K562 (cell line): ENCODE measurements around the gene ABHD16A. TPM values are rescaled to one million over a fixed set of nuclear protein-coding genes. Genes with fewer than 3 reads are reported as not detected.

Experiments used
- DLX4 ChIP-seq: fragments of 250-450 bp; sonication (Bioruptor Pico); IDR thresholded peaks from 2 replicates; pipeline ENCODE4 v1.6.1; 2021; ENCODE audit warnings: mild to moderate bottlenecking
- DNMT1 ChIP-seq: fragments of 450-650 bp; IDR thresholded peaks from 2 replicates; pipeline ENCODE4 v1.6.1; 2016; ENCODE audit warnings: antibody characterized with exemption, mild to moderate bottlenecking
- EGR1 ChIP-seq: fragments of 450-650 bp; conservative IDR thresholded peaks from 2 replicates; pipeline ENCODE4 v1.6.1; 2017; ENCODE audit warnings: mild to moderate bottlenecking
- ETS2 ChIP-seq: IDR thresholded peaks from 2 replicates; pipeline ENCODE4 v1.6.1; 2016; ENCODE audit warnings: borderline replicate concordance, missing genetic modification characterization, mild to moderate bottlenecking, moderate library complexity, missing compliant biosample characterization; ENCODE audit not compliant: poor library complexity, severe bottlenecking
- FOXP4 ChIP-seq: sonication (generic); formaldehyde crosslinking; IDR thresholded peaks from 2 replicates; pipeline ENCODE4 v1.8.0; 2022; ENCODE audit warnings: mild to moderate bottlenecking, missing genetic modification reagents, borderline replicate concordance
- GTF2A2 ChIP-seq: IDR thresholded peaks from 2 replicates; pipeline ENCODE4 v1.6.1; 2016; ENCODE audit warnings: mild to moderate bottlenecking, missing genetic modification characterization, missing compliant biosample characterization
- HDAC8 ChIP-seq: fragments of 450-650 bp; IDR thresholded peaks from 2 replicates; pipeline ENCODE4 v1.6.1; 2016; ENCODE audit warnings: mild to moderate bottlenecking, missing genetic modification characterization, moderate library complexity, missing compliant biosample characterization
- IFI16 ChIP-seq: fragments of 250-450 bp; sonication (Bioruptor Pico); IDR thresholded peaks from 2 replicates; pipeline ENCODE4 v2.1.2; 2022; ENCODE audit warnings: mild to moderate bottlenecking, inconsistent platforms
- MCM5 ChIP-seq: fragments of 450-650 bp; IDR thresholded peaks from 2 replicates; pipeline ENCODE4 v1.6.1; 2016; ENCODE audit warnings: low read depth
- MEF2D ChIP-seq: conservative IDR thresholded peaks from 2 replicates; pipeline ENCODE4 v1.6.1; 2016; ENCODE audit warnings: low read depth, missing genetic modification characterization, missing compliant biosample characterization
- POLR2AphosphoS5 ChIP-seq: IDR thresholded peaks from 2 replicates; pipeline ENCODE4 v1.6.1; 2011; ENCODE audit warnings: mild to moderate bottlenecking, low read depth, low read length, moderate library complexity; ENCODE audit not compliant: control insufficient read depth, insufficient read depth
- PURB ChIP-seq: sonication (generic); formaldehyde crosslinking; IDR thresholded peaks from 2 replicates; pipeline ENCODE4 v1.9.0; 2021; ENCODE audit warnings: low read depth, mild to moderate bottlenecking, missing genetic modification reagents
- PYGO2 ChIP-seq: fragments of 450-650 bp; IDR thresholded peaks from 2 replicates; pipeline ENCODE4 v1.6.1; 2016; ENCODE audit warnings: mild to moderate bottlenecking, missing genetic modification characterization, moderate library complexity, missing compliant biosample characterization
- RBM15 ChIP-seq: fragments of 200-400 bp; formaldehyde crosslinking; IDR thresholded peaks from 2 replicates; pipeline ENCODE4 v1.6.1; 2018; ENCODE audit warnings: mild to moderate bottlenecking, low read length, moderate library complexity; ENCODE audit not compliant: insufficient read depth
- RBM34 ChIP-seq: fragments of 200-400 bp; formaldehyde crosslinking; IDR thresholded peaks from 2 replicates; pipeline ENCODE4 v1.6.1; 2018; ENCODE audit warnings: low read length, borderline replicate concordance; ENCODE audit not compliant: insufficient read depth
- RHOXF2B ChIP-seq: fragments of 250-450 bp; sonication (Bioruptor Pico); conservative IDR thresholded peaks from 2 replicates; pipeline ENCODE4 v1.5.1; 2021
- SFPQ ChIP-seq: fragments of 200-400 bp; formaldehyde crosslinking; IDR thresholded peaks from 2 replicates; pipeline ENCODE4 v1.6.1; 2017; ENCODE audit warnings: mild to moderate bottlenecking, low read depth, low read length, moderate library complexity
- TAF15 ChIP-seq: fragments of 200-400 bp; formaldehyde crosslinking; IDR thresholded peaks from 2 replicates; pipeline ENCODE4 v1.6.1; 2017; ENCODE audit warnings: mild to moderate bottlenecking, low read depth, low read length, moderate library complexity
- TAF9B ChIP-seq: fragments of 450-650 bp; IDR thresholded peaks from 2 replicates; pipeline ENCODE4 v1.6.1; 2018; ENCODE audit warnings: mild to moderate bottlenecking; ENCODE audit not compliant: partially characterized antibody
- TBL1XR1 ChIP-seq, 2 experiments: IDR thresholded peaks; 2 replicates each; pipeline ENCODE4 v1.6.1; 2012; ENCODE audit warnings: improper control_type of control experiment in 2 of 2, low read length in 2 of 2, mild to moderate bottlenecking in 1 of 2
- THRB ChIP-seq: fragments of 450-650 bp; formaldehyde crosslinking; conservative IDR thresholded peaks from 2 replicates; pipeline ENCODE4 v1.4.0; 2022; ENCODE audit warnings: mild to moderate bottlenecking, missing genetic modification characterization
- WHSC1 ChIP-seq: IDR thresholded peaks from one replicate; pipeline ENCODE4 v1.6.1; 2012; ENCODE audit warnings: low read length, control low read depth, inconsistent platforms
- ZFP1 ChIP-seq: fragments of 450-650 bp; formaldehyde crosslinking; IDR thresholded peaks from 2 replicates; pipeline ENCODE4 v1.4.0; 2020; ENCODE audit warnings: mild to moderate bottlenecking, mixed read lengths
- ZKSCAN1 ChIP-seq: fragments of 150-350 bp; IDR thresholded peaks from 2 replicates; pipeline ENCODE4 v1.6.1; 2016; ENCODE audit warnings: low read depth, low read length
- polyA plus RNA-seq, 8 experiments: library from polyadenylated mRNA; depleted of rRNA in 4 of 8; stranded (reverse) in 5 of 8; unstranded in 3 of 8; fragments of >200 nt; fragmentation: Nextera tagmentation in 2 of 8; fragmentation: Illumina TruSeq in 1 of 8; extraction: Ambion mirVana in 2 of 8; extraction: Trizol in 1 of 8; gene quantifications; 2 replicates each; pipeline versions ENCODE4 v1.2.1 to v1.2.3, GENCODE V29; 2011 to 2014; ENCODE audit warnings: inconsistent platforms in 1 of 8, missing spikeins in 1 of 8
- total RNA-seq, 7 experiments: library from RNA; depleted of rRNA in 6 of 7; stranded (reverse); fragments of >200 nt in 6 of 7; fragmentation: Illumina TruSeq in 2 of 7; extraction: Trizol in 2 of 7; gene quantifications; 2 replicates each; pipeline versions ENCODE4 v1.2.1 to v1.2.3, GENCODE V29; 2011 to 2021; ENCODE audit warnings: low replicate concordance in 1 of 7

Gene ABHD16A
- total and polyA plus RNA-seq, 9 of the 15 experiments (the other 6 are each of a cell fraction or from before 2014, with no cell fraction given), result 25.8 to 120 (median 81.6) TPM

GRCh38 chr6:31666337-31666965 is 36.7 kb downstream of the ABHD16A start (continued):
- no peak for TF ChIP-seq WHSC1
- TF ChIP-seq PURB (CRISPR knock-in tag), result no peak
- 0 out of 4 replicates have a peak, but pooled peaks of 1 of the 2 experiments have one; percentile 7 for TF ChIP-seq TBL1XR1 (IDR thresholded peaks at IDR 0.05; ENCODE audit: low read length in 2 of 2)
- TF ChIP-seq ZFP1 (CRISPR knock-in tag), result no peak
- TF ChIP-seq MEF2D (tag), result no peak
- TF ChIP-seq MCM5, result no peak
- no peak for TF ChIP-seq RBM15
- TF ChIP-seq ZKSCAN1, result no peak
- TF ChIP-seq IFI16, result no peak
- no peak for TF ChIP-seq GTF2A2
- TF ChIP-seq FOXP4 (CRISPR knock-in tag), result no peak; the same call in 1 of the 2 replicates
- TF ChIP-seq HDAC8 (tag), result no peak
- TF ChIP-seq PYGO2 (tag), result no peak
- no peak for TF ChIP-seq ETS2 (tag)
- TF ChIP-seq POLR2AphosphoS5, result no peak
- TF ChIP-seq DLX4 (CRISPR knock-in tag), result no peak
- TF ChIP-seq TAF9B, result no peak
- TF ChIP-seq RHOXF2B (CRISPR knock-in tag), result no peak
- TF ChIP-seq EGR1, result no peak
- TF ChIP-seq DNMT1, result 0 out of 2 replicates have a peak, but pooled peaks have one; percentile 43
- no peak for TF ChIP-seq THRB (CRISPR knock-in tag)
- TF ChIP-seq RBM34, result no peak
- TF ChIP-seq SFPQ, result no peak
- TF ChIP-seq TAF15, result no peak
